Neural cell (in vitro differentiated cells): ENCODE results near the gene FCER2. TPM values are rescaled to one million over a fixed set of nuclear protein-coding genes. Genes with fewer than 3 reads are reported as not detected.

Experiments
- H2AFZ ChIP-seq: fragments of 200-600, 300-800 bp; sonication (generic), shearing (Covaris generic); 2 replicates; pipeline ENCODE4 v1.6.0; 2014; ENCODE audit warnings: low read depth, mild to moderate bottlenecking, antibody characterized with exemption, low read length, moderate library complexity
- H3F3A ChIP-seq: fragments of 200-600 bp; shearing (Covaris generic); 2 replicates; pipeline ENCODE4 v1.6.1; 2016; ENCODE audit warnings: mild to moderate bottlenecking, moderate library complexity, mixed read lengths, antibody characterized with exemption, low read length; ENCODE audit not compliant: insufficient read depth, poor library complexity, severe bottlenecking
- H3K27ac ChIP-seq: fragments of 200-600, 300-800 bp; sonication (generic), shearing (Covaris generic); 2 replicates; pipeline ENCODE4 v1.5.1; 2014; ENCODE audit warnings: mild to moderate bottlenecking, low read length, moderate library complexity
- H3K27me3 ChIP-seq: fragments of 300-800, 200-600 bp; sonication (generic), shearing (Covaris generic); 2 replicates; pipeline ENCODE4 v1.6.0; 2014; ENCODE audit warnings: mild to moderate bottlenecking, low read depth, low read length, moderate library complexity; ENCODE audit not compliant: insufficient read depth
- H3K36me3 ChIP-seq: fragments of 300-800, 200-600 bp; sonication (generic), shearing (Covaris generic); 2 replicates; pipeline ENCODE4 v1.5.1; 2014; ENCODE audit warnings: mild to moderate bottlenecking, antibody characterized with exemption, low read length, moderate library complexity; ENCODE audit not compliant: insufficient read depth
- H3K4me2 ChIP-seq: fragments of 300-800, 200-600 bp; sonication (generic), shearing (Covaris generic); 2 replicates; pipeline ENCODE4 v1.6.0; 2014; ENCODE audit warnings: mild to moderate bottlenecking, low read length
- H3K4me3 ChIP-seq: fragments of 300-800, 200-600 bp; sonication (generic), shearing (Covaris generic); 2 replicates; pipeline ENCODE4 v1.5.1; 2014; ENCODE audit warnings: mild to moderate bottlenecking, low read length, moderate library complexity
- H3K79me2 ChIP-seq: fragments of 200-600 bp; shearing (Covaris generic); replicated peaks from 2 replicates; pipeline ENCODE4 v1.6.0; 2014; ENCODE audit warnings: mild to moderate bottlenecking, low read length, moderate library complexity; ENCODE audit not compliant: insufficient read depth
- H3K9ac ChIP-seq: fragments of 300-800, 200-600 bp; sonication (generic), shearing (Covaris generic); 2 replicates; pipeline ENCODE4 v1.6.1; 2016; ENCODE audit warnings: mild to moderate bottlenecking, low read length, mixed read lengths
- H3K9me2 ChIP-seq: fragments of 200-600 bp; shearing (Covaris generic); 2 replicates; pipeline ENCODE4 v1.6.1; 2016; ENCODE audit warnings: mild to moderate bottlenecking, low read length, mixed read lengths; ENCODE audit not compliant: insufficient read depth
- H3K9me3 ChIP-seq: fragments of 200-600, 300-800 bp; sonication (generic), shearing (Covaris generic); 2 replicates; pipeline ENCODE4 v1.6.1; 2016; ENCODE audit warnings: mild to moderate bottlenecking, mixed run types, low read length, moderate library complexity, mixed read lengths
- H4K20me1 ChIP-seq: fragments of 200-600 bp; shearing (Covaris generic); 2 replicates; pipeline ENCODE4 v1.6.1; 2016; ENCODE audit warnings: mild to moderate bottlenecking, mixed run types; ENCODE audit not compliant: insufficient read depth
- CTCF ChIP-seq: fragments of 450-650 bp; IDR thresholded peaks from 2 replicates; pipeline ENCODE4 v1.5.1; 2014; ENCODE audit warnings: antibody characterized with exemption, mild to moderate bottlenecking, moderate library complexity; ENCODE audit not compliant: poor library complexity, severe bottlenecking
- EP300 ChIP-seq: fragments of 450-650 bp; conservative IDR thresholded peaks from 2 replicates; pipeline ENCODE4 v1.6.1; 2014; ENCODE audit warnings: antibody characterized with exemption, mild to moderate bottlenecking, moderate library complexity; ENCODE audit not compliant: poor library complexity, severe bottlenecking
- EZH2 ChIP-seq: fragments of 200-600, 300-800 bp; shearing (Covaris generic), sonication (generic); IDR thresholded peaks from 2 replicates; pipeline ENCODE4 v1.6.1; 2014; ENCODE audit warnings: antibody characterized with exemption, low read length, borderline replicate concordance, mild to moderate bottlenecking; ENCODE audit not compliant: insufficient read depth, poor library complexity, severe bottlenecking
- MXI1 ChIP-seq: fragments of 450-650 bp; conservative IDR thresholded peaks from 2 replicates; pipeline ENCODE4 v1.6.1; 2014; ENCODE audit warnings: antibody characterized with exemption, mild to moderate bottlenecking; ENCODE audit not compliant: poor library complexity, severe bottlenecking
- POLR2AphosphoS5 ChIP-seq: IDR thresholded peaks from 2 replicates; pipeline ENCODE4 v1.6.1; 2012
- RAD21 ChIP-seq: fragments of 450-650 bp; conservative IDR thresholded peaks from 2 replicates; pipeline ENCODE4 v1.6.1; 2014; ENCODE audit warnings: antibody characterized with exemption, mild to moderate bottlenecking, moderate library complexity
- SMC3 ChIP-seq: fragments of 450-650 bp; conservative IDR thresholded peaks from 2 replicates; pipeline ENCODE4 v1.6.1; 2014; ENCODE audit warnings: antibody characterized with exemption, mild to moderate bottlenecking, moderate library complexity; ENCODE audit not compliant: poor library complexity
- TAF1 ChIP-seq: IDR thresholded peaks from 2 replicates; pipeline ENCODE4 v1.6.1; 2012; ENCODE audit warnings: low read depth
- polyA plus RNA-seq: library from polyadenylated mRNA; depleted of rRNA; stranded (reverse); fragments of >200 nt; gene quantifications from 2 replicates; pipeline ENCODE4 v1.2.3, GENCODE V29; 2014
- TF ChIP-seq, protein P1 (sequence below): IDR thresholded peaks from 2 replicates; pipeline ENCODE4 v1.6.1; 2012; ENCODE audit warnings: borderline replicate concordance

The FCER2 gene
- polyA plus RNA-seq, 1 donor from 2014 or later = not detected

GRCh38 chr19:7737215-7737614 is 35.3 kb upstream of the FCER2 start:
- no peak overlapping the region for H3K4me3 ChIP-seq
- no peaks in the 10 kb centered on the region for H3K36me3 ChIP-seq
- no peaks in the 10 kb centered on the region for H3F3A ChIP-seq
- no peaks in the 10 kb centered on the region for H4K20me1 ChIP-seq
- no peak overlapping the region for H2AFZ ChIP-seq
- H3K79me2 ChIP-seq = no peaks in the 10 kb centered on the region
- no peak overlapping the region for H3K27ac ChIP-seq
- no peaks in the 10 kb centered on the region for H3K9me3 ChIP-seq
- no peak for TF ChIP-seq EZH2
- no peak for TF ChIP-seq EP300
- no peak for TF ChIP-seq CTCF
- no peak for TF ChIP-seq SMC3
- no peak for TF ChIP-seq TAF1
- TF ChIP-seq MXI1 = no peak
- TF ChIP-seq, protein P1, sequence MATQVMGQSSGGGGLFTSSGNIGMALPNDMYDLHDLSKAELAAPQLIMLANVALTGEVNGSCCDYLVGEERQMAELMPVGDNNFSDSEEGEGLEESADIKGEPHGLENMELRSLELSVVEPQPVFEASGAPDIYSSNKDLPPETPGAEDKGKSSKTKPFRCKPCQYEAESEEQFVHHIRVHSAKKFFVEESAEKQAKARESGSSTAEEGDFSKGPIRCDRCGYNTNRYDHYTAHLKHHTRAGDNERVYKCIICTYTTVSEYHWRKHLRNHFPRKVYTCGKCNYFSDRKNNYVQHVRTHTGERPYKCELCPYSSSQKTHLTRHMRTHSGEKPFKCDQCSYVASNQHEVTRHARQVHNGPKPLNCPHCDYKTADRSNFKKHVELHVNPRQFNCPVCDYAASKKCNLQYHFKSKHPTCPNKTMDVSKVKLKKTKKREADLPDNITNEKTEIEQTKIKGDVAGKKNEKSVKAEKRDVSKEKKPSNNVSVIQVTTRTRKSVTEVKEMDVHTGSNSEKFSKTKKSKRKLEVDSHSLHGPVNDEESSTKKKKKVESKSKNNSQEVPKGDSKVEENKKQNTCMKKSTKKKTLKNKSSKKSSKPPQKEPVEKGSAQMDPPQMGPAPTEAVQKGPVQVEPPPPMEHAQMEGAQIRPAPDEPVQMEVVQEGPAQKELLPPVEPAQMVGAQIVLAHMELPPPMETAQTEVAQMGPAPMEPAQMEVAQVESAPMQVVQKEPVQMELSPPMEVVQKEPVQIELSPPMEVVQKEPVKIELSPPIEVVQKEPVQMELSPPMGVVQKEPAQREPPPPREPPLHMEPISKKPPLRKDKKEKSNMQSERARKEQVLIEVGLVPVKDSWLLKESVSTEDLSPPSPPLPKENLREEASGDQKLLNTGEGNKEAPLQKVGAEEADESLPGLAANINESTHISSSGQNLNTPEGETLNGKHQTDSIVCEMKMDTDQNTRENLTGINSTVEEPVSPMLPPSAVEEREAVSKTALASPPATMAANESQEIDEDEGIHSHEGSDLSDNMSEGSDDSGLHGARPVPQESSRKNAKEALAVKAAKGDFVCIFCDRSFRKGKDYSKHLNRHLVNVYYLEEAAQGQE = no peak
- TF ChIP-seq POLR2AphosphoS5 = no peak
- no peak for TF ChIP-seq RAD21
- no peak overlapping the region for H3K9ac ChIP-seq
- H3K4me2 ChIP-seq = no peak overlapping the region
- H3K27me3 ChIP-seq = peaks cover 20% of the 10 kb centered on the region
- H3K9me2 ChIP-seq = no peaks in the 10 kb centered on the region

DNA sequence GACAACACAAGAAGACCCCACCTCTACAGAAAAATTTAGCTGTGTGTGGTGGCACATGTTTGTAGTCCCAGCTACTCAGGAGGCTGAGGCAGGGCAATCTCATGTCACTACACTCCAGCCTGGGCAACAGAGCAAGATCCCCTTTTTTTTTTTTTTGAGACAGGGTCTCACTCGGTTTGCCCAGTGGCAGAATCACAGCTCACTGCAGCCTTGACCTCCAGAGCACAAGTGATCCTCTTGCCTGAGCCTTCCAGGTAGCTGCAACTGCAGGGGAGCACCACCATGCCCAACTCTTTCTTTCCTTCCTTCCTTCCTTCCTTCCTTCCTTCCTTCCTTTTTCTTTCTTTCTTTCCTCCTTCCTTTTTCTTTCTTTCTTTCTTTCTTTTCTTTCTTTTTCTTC is 34.2 kb upstream of the FCER2 start:
- Histone ChIP-seq H3K36me3 (no peaks in the 10 kb centered on the region), H3K9ac (no peak overlapping the region), H3K4me2 (no peak overlapping the region), H3K9me2 (no peaks in the 10 kb centered on the region), H3K27ac (no peak overlapping the region), H3K79me2 (no peaks in the 10 kb centered on the region), H4K20me1 (no peaks in the 10 kb centered on the region), H3K4me3 (no peak overlapping the region), H3F3A (no peaks in the 10 kb centered on the region), H2AFZ (no peak overlapping the region), H3K9me3 (no peaks in the 10 kb centered on the region), H3K27me3 (peaks cover 31% of the 10 kb centered on the region)
- TF ChIP-seq CTCF (no peak), EZH2 (no peak), RAD21 (no peak), MXI1 (no peak), POLR2AphosphoS5 (no peak), SMC3 (no peak), TAF1 (no peak), EP300 (no peak)
- TF ChIP-seq, protein P1 = no peak
